OCI-LY3 (cell line): Measurements from ENCODE around the gene ATXN1L.

Experiments used
- H2AFZ ChIP-seq: fragments of 200-600, 300-600 bp; shearing (Covaris generic); 2 replicates; pipeline ENCODE4 v1.6.0; 2014; ENCODE audit warnings: antibody characterized with exemption, low read depth, low read length
- H3K27ac ChIP-seq: fragments of 200-600, 300-600 bp; sonication (generic); 2 replicates; pipeline ENCODE4 v1.5.1; 2014; ENCODE audit warnings: mild to moderate bottlenecking, low read length, moderate library complexity, mixed read lengths
- H3K27me3 ChIP-seq: fragments of 200-600, 300-600 bp; sonication (generic); 2 replicates; pipeline ENCODE4 v1.6.1; 2014; ENCODE audit warnings: low read depth, low read length, mixed read lengths
- H3K36me3 ChIP-seq: fragments of 200-600, 300-600 bp; sonication (generic); replicated peaks from 2 replicates; pipeline ENCODE3; 2014; ENCODE audit warnings: low read depth, low read length, mixed read lengths
- H3K4me1 ChIP-seq: fragments of 300-600, 200-600 bp; sonication (generic); 2 replicates; pipeline ENCODE4 v1.6.1; 2014; ENCODE audit warnings: low read length, mixed read lengths
- H3K4me2 ChIP-seq: fragments of 200-600, 300-600 bp; sonication (generic); 2 replicates; pipeline ENCODE4 v1.6.1; 2014; ENCODE audit warnings: low read length, mixed read lengths
- H3K4me3 ChIP-seq: fragments of 300-600, 200-600 bp; sonication (generic); 2 replicates; pipeline ENCODE4 v1.5.1; 2014; ENCODE audit warnings: antibody characterized with exemption, mild to moderate bottlenecking, low read length, moderate library complexity
- H3K79me2 ChIP-seq: fragments of 300-600, 200-600 bp; shearing (Covaris generic); 2 replicates; pipeline ENCODE4 v1.6.1; 2014; ENCODE audit warnings: mild to moderate bottlenecking, low read length, mixed read lengths
- H3K9ac ChIP-seq: fragments of 300-600, 200-600 bp; shearing (Covaris generic); 2 replicates; pipeline ENCODE4 v1.6.0; 2014; ENCODE audit warnings: mild to moderate bottlenecking, low read length, moderate library complexity
- H3K9me3 ChIP-seq: fragments of 200-600, 300-600 bp; shearing (Covaris generic); 2 replicates; pipeline ENCODE4 v1.6.1; 2014; ENCODE audit warnings: low read length, mixed read lengths; ENCODE audit not compliant: insufficient read depth
- H4K20me1 ChIP-seq: fragments of 200-600, 300-600 bp; sonication (generic); 2 replicates; pipeline ENCODE4 v1.6.1; 2016; ENCODE audit warnings: low read length, mixed read lengths; ENCODE audit not compliant: insufficient read depth
- EZH2phosphoT487 ChIP-seq: fragments of 200-600 bp; shearing (Covaris generic); IDR thresholded peaks from 2 replicates; pipeline ENCODE4 v1.6.1; 2018; ENCODE audit warnings: antibody characterized with exemption, mixed run types, low read depth
- TF ChIP-seq, protein P1 (sequence below): fragments of 200-600, 300-600 bp; sonication (generic); IDR thresholded peaks from 2 replicates; pipeline ENCODE4 v1.5.1; 2014; ENCODE audit warnings: antibody characterized with exemption, low read length, low read depth

The ATXN1L gene

GRCh38 chr16:71894921-71895678, 49.3 kb downstream of the ATXN1L start, which contains the start of gene IST1:
TSS of gene IST1 (plus strand) at chr16:71895531. CDS start at chr16:71915641, 20,110 bp downstream.
- Histone ChIP-seq H4K20me1 (peaks cover 33% of the 10 kb centered on the region), H3K4me1 (peaks cover 20% of the 10 kb centered on the region), H3K4me2 (peak within 1 kb of the TSS; percentile 81), H3K27ac (peak within 1 kb of the TSS; percentile 84), H3K4me3 (peak within 1 kb of the TSS; percentile 95), H2AFZ (peak within 1 kb of the TSS; percentile 81; the same call in 1 of the 2 replicates), H3K9me3 (no peaks in the 10 kb centered on the region), H3K27me3 (no peaks in the 10 kb centered on the region), H3K9ac (peak within 1 kb of the TSS; percentile 93), H3K79me2 (peaks cover 53% of the 10 kb centered on the region), H3K36me3 (peaks cover 14% of the 10 kb centered on the region)
- TF ChIP-seq, protein P1, sequence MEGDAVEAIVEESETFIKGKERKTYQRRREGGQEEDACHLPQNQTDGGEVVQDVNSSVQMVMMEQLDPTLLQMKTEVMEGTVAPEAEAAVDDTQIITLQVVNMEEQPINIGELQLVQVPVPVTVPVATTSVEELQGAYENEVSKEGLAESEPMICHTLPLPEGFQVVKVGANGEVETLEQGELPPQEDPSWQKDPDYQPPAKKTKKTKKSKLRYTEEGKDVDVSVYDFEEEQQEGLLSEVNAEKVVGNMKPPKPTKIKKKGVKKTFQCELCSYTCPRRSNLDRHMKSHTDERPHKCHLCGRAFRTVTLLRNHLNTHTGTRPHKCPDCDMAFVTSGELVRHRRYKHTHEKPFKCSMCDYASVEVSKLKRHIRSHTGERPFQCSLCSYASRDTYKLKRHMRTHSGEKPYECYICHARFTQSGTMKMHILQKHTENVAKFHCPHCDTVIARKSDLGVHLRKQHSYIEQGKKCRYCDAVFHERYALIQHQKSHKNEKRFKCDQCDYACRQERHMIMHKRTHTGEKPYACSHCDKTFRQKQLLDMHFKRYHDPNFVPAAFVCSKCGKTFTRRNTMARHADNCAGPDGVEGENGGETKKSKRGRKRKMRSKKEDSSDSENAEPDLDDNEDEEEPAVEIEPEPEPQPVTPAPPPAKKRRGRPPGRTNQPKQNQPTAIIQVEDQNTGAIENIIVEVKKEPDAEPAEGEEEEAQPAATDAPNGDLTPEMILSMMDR = no peak
- TF ChIP-seq EZH2phosphoT487 = no peak

- H3K27ac ChIP-seq = peak overlapping the region; percentile 84
- TF ChIP-seq, protein P1 = no peak
- no peak for TF ChIP-seq EZH2phosphoT487
- peak overlapping the region; percentile 95 for H3K4me3 ChIP-seq
- peaks cover 19% of the 10 kb centered on the region for H3K4me1 ChIP-seq
- peak overlapping the region; percentile 91 for H3K9ac ChIP-seq
- peaks cover 14% of the 10 kb centered on the region for H3K36me3 ChIP-seq
- peaks cover 60% of the 10 kb centered on the region for H3K79me2 ChIP-seq
- H2AFZ ChIP-seq = no peak overlapping the region
- peaks cover 40% of the 10 kb centered on the region for H4K20me1 ChIP-seq
- H3K4me2 ChIP-seq = peak overlapping the region; percentile 81
- no peaks in the 10 kb centered on the region for H3K9me3 ChIP-seq
- no peaks in the 10 kb centered on the region for H3K27me3 ChIP-seq
Measured at GRCh38 chr16:71895679-71896365, 50.0 kb downstream of the ATXN1L start.

DNA sequence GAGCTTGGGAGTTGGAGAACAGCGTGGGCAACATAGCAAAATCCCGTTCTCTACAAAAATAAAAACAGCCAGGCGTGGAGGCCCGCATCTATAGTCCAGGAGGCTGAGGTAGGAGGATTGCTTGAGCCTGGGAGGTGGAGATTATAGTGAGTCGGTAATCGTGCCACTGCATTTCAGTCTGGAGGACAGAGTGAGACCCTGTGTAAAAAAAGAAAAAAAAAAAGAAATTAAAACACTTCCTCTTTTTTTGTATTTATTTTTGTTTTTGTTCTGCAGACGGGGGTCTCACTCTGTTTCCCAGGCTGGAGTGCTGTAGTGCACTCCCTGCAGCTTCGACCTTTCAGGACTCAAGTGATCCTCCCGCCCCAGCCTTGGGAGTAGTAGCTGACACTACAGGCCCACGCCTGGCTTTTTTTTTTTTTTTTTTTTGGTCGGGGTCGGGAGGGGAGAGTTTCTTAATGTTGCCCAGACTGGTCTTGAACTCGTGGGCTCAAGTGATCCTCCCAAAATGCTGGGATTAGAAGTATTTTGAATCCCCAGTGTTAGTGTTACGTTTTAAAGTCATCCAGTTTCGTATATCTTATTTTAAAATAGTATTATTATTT, 51.1 kb downstream of the ATXN1L start:
- Histone ChIP-seq H3K4me2 (peak overlapping the region; percentile 81), H3K27ac (no peak overlapping the region), H3K79me2 (peaks cover 71% of the 10 kb centered on the region), H3K9ac (peak overlapping the region; percentile 91), H2AFZ (no peak overlapping the region), H3K9me3 (no peaks in the 10 kb centered on the region), H3K4me3 (peak overlapping the region; percentile 95), H3K36me3 (peaks cover 17% of the 10 kb centered on the region), H3K27me3 (no peaks in the 10 kb centered on the region), H4K20me1 (peaks cover 50% of the 10 kb centered on the region), H3K4me1 (peaks cover 14% of the 10 kb centered on the region)
- TF ChIP-seq, protein P1 = no peak
- TF ChIP-seq EZH2phosphoT487 = no peak

DNA sequence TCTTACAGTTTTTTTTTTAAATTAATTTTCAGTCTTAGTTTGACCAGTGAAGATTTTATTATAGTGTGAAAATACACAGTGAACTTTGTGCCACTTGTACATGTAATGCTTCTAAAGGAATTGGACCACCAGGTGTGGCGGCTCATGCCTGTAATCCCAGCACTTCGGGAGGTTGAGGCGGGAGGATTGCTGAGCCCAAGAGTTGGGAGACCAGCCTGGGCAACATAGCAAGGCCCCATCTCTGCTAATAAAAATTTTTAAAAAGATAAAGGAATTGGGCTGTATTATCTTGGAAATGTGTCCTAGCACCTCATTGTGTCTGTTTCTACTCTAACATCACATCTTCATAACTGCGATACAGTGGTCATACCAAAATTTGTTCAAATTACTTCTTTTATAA, 53.4 kb downstream of the ATXN1L start:
- Histone ChIP-seq H3K79me2 (peaks cover 94% of the 10 kb centered on the region), H3K36me3 (peaks cover 35% of the 10 kb centered on the region), H3K4me1 (peaks cover 12% of the 10 kb centered on the region), H3K4me2 (no peak overlapping the region), H2AFZ (no peak overlapping the region), H3K27ac (no peak overlapping the region), H4K20me1 (peaks cover 73% of the 10 kb centered on the region), H3K27me3 (no peaks in the 10 kb centered on the region), H3K9me3 (no peaks in the 10 kb centered on the region), H3K4me3 (no peak overlapping the region), H3K9ac (no peak overlapping the region)
- TF ChIP-seq, protein P1 = no peak
- TF ChIP-seq EZH2phosphoT487 = no peak
